ENCODE measurements around the gene LAMC1. TPM values are rescaled to one million over a fixed set of nuclear protein-coding genes. Genes with fewer than 3 reads are reported as not detected.
A peak's percentile ranks its signal among the peaks of the same experiment; 100 is the strongest.

LAMC1 gene
- total RNA-seq, 1 experiment from 2014 or later: 113 TPM

DNA sequence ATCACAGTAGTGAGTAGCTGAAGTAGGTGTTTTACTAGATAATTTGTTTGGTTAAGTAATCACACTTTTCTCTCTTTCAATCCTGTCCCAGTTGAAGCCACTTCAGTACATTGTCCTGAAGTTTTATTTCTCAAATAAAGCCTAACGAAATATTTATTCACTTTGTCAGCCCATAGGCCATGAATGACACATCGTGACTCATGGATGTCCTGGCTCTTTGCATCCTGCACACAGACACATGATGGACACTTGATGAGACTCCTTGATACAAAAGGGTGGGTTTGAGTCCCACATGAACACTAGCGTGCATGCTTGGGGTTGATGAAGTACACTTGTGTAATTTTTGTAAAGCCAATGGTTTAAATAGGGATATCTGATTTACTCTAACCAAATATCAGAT, 140.1 kb downstream of the LAMC1 start:
- ChIA-PET CTCF (no interaction called here), POLR2A (no interaction called here)
- Histone ChIP-seq H3K36me3 (ENCODE audit: control insufficient read depth, insufficient read depth, low read length) (no peaks in the 10 kb centered on the region), H3K4me3 (ENCODE audit: low read depth in 2 of 2, low read length in 2 of 2) (no peak overlapping the region), H3K27ac (ENCODE audit: low read length) (no peak overlapping the region), H3K27me3 (ENCODE audit: control insufficient read depth, insufficient read depth, low read length) (no peaks in the 10 kb centered on the region), H3K4me1 (ENCODE audit: control insufficient read depth, insufficient read depth, low read length) (peaks cover 12% of the 10 kb centered on the region), H3K9me3 (ENCODE audit: control insufficient read depth, insufficient read depth, low read depth, low read length) (no peaks in the 10 kb centered on the region)
- TF ChIP-seq, protein P1, sequence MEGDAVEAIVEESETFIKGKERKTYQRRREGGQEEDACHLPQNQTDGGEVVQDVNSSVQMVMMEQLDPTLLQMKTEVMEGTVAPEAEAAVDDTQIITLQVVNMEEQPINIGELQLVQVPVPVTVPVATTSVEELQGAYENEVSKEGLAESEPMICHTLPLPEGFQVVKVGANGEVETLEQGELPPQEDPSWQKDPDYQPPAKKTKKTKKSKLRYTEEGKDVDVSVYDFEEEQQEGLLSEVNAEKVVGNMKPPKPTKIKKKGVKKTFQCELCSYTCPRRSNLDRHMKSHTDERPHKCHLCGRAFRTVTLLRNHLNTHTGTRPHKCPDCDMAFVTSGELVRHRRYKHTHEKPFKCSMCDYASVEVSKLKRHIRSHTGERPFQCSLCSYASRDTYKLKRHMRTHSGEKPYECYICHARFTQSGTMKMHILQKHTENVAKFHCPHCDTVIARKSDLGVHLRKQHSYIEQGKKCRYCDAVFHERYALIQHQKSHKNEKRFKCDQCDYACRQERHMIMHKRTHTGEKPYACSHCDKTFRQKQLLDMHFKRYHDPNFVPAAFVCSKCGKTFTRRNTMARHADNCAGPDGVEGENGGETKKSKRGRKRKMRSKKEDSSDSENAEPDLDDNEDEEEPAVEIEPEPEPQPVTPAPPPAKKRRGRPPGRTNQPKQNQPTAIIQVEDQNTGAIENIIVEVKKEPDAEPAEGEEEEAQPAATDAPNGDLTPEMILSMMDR (IDR thresholded peaks at IDR 0.05): no peak
- ATAC-seq (peak; percentile 80), DNase-seq (ENCODE audit: low read depth, low spot score) (peak; percentile 87)
- no TSS peak for BruUV-seq (replicated peaks)
- in situ Hi-C loops (cut with HindIII; ENCODE audit: low pct_unique_long_range_greater_than_20kb, low sequenced_read_pairs): no loop called here
- intact Hi-C loops (cut with micrococcal nuclease; ENCODE audit: unreplicated experiment): no loop called here

- no TSS peak for BruUV-seq (replicated peaks)
- in situ Hi-C loops (cut with HindIII; ENCODE audit: low pct_unique_long_range_greater_than_20kb, low sequenced_read_pairs) (no loop called here), intact Hi-C loops (cut with micrococcal nuclease; ENCODE audit: unreplicated experiment) (no loop called here)
- POLR2A ChIA-PET: no interaction called here
- Histone ChIP-seq H3K36me3 (ENCODE audit: control insufficient read depth, insufficient read depth, low read length) (no peaks in the 10 kb centered on the region), H3K27me3 (ENCODE audit: control insufficient read depth, insufficient read depth, low read length) (no peaks in the 10 kb centered on the region), H3K4me1 (ENCODE audit: control insufficient read depth, insufficient read depth, low read length) (peaks cover 12% of the 10 kb centered on the region), H3K27ac (ENCODE audit: low read length) (no peak overlapping the region), H3K4me3 (ENCODE audit: low read depth in 2 of 2, low read length in 2 of 2) (no peak overlapping the region), H3K9me3 (ENCODE audit: control insufficient read depth, insufficient read depth, low read depth, low read length) (no peaks in the 10 kb centered on the region)
- TF ChIP-seq SIN3A (IDR thresholded peaks at IDR 0.05; ENCODE audit: borderline replicate concordance, insufficient read depth, low read depth, low read length): no peak
- TF ChIP-seq TCF7L2 (IDR thresholded peaks at IDR 0.05; ENCODE audit: low read depth, low read length): no peak
- TF ChIP-seq, protein P2, sequence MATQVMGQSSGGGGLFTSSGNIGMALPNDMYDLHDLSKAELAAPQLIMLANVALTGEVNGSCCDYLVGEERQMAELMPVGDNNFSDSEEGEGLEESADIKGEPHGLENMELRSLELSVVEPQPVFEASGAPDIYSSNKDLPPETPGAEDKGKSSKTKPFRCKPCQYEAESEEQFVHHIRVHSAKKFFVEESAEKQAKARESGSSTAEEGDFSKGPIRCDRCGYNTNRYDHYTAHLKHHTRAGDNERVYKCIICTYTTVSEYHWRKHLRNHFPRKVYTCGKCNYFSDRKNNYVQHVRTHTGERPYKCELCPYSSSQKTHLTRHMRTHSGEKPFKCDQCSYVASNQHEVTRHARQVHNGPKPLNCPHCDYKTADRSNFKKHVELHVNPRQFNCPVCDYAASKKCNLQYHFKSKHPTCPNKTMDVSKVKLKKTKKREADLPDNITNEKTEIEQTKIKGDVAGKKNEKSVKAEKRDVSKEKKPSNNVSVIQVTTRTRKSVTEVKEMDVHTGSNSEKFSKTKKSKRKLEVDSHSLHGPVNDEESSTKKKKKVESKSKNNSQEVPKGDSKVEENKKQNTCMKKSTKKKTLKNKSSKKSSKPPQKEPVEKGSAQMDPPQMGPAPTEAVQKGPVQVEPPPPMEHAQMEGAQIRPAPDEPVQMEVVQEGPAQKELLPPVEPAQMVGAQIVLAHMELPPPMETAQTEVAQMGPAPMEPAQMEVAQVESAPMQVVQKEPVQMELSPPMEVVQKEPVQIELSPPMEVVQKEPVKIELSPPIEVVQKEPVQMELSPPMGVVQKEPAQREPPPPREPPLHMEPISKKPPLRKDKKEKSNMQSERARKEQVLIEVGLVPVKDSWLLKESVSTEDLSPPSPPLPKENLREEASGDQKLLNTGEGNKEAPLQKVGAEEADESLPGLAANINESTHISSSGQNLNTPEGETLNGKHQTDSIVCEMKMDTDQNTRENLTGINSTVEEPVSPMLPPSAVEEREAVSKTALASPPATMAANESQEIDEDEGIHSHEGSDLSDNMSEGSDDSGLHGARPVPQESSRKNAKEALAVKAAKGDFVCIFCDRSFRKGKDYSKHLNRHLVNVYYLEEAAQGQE (IDR thresholded peaks at IDR 0.05; ENCODE audit: insufficient read depth in 1 of 2, low read depth in 2 of 2, low read length in 1 of 2): no peak
- TF ChIP-seq, protein P1 (IDR thresholded peaks at IDR 0.05): no peak
- no peak for TF ChIP-seq POLR2AphosphoS5 (IDR thresholded peaks at IDR 0.05; ENCODE audit: low read depth, low read length)
- no peak for DNase-seq (ENCODE audit: low read depth, low spot score)
- peak; percentile 83 for ATAC-seq
- CTCF ChIA-PET: no interaction called here
These were observed 141.1 kb downstream of the LAMC1 start for GRCh38 chr1:183164340-183164739.

GRCh38 chr1:183164963-183165362, 141.7 kb downstream of the LAMC1 start:
- ChIA-PET CTCF (no interaction called here), POLR2A (no interaction called here)
- intact Hi-C loops (cut with micrococcal nuclease; ENCODE audit: unreplicated experiment): no loop called here
- no peaks in the 10 kb centered on the region for H3K9me3 ChIP-seq (ENCODE audit: control insufficient read depth, insufficient read depth, low read depth, low read length)
- in situ Hi-C loops (cut with HindIII; ENCODE audit: low pct_unique_long_range_greater_than_20kb, low sequenced_read_pairs): no loop called here
- TF ChIP-seq, protein P2 (IDR thresholded peaks at IDR 0.05; ENCODE audit: insufficient read depth in 1 of 2, low read depth in 2 of 2, low read length in 1 of 2): no peak
- TF ChIP-seq SIN3A (IDR thresholded peaks at IDR 0.05; ENCODE audit: borderline replicate concordance, insufficient read depth, low read depth, low read length) (no peak), TCF7L2 (IDR thresholded peaks at IDR 0.05; ENCODE audit: low read depth, low read length) (no peak), POLR2AphosphoS5 (IDR thresholded peaks at IDR 0.05; ENCODE audit: low read depth, low read length) (no peak)
- TF ChIP-seq, protein P1 (IDR thresholded peaks at IDR 0.05): no peak
- H3K27me3 ChIP-seq (ENCODE audit: control insufficient read depth, insufficient read depth, low read length): no peaks in the 10 kb centered on the region
- no TSS peak for BruUV-seq (replicated peaks)
- DNase-seq (ENCODE audit: low read depth, low spot score) (no peak), ATAC-seq (no peak)
- H3K36me3 ChIP-seq (ENCODE audit: control insufficient read depth, insufficient read depth, low read length): no peaks in the 10 kb centered on the region
- H3K4me1 ChIP-seq (ENCODE audit: control insufficient read depth, insufficient read depth, low read length): peaks cover 12% of the 10 kb centered on the region
- no peak overlapping the region for H3K4me3 ChIP-seq (ENCODE audit: low read depth in 2 of 2, low read length in 2 of 2)
- no peak overlapping the region for H3K27ac ChIP-seq (ENCODE audit: low read length)

All from Panc1 (cell line).